HG03457 (cell line): ENCODE results near the gene MGAM2.
"Not testable (repeated sequence)": the region's sequence is repeated elsewhere in the genome, so short reads cannot be mapped to it uniquely, and the experiment has no call there.

ENCODE experiments used
- ATAC-seq: cut with Tn5 transposase; IDR thresholded peaks from one replicate; pipeline ENCODE4 v1.9.1; 2021; ENCODE audit warnings: moderate number of reproducible peaks; ENCODE audit not compliant: unreplicated experiment

MGAM2 gene

GRCh38 chr7:142111499-142111898 is at the start of gene MGAM2:
Gene MGAM2 (plus strand): TSS chr7:142111718. CDS start chr7:142116874, 5,156 bp downstream.
- ATAC-seq = no peak

- no peak for ATAC-seq
These were observed 47.7 kb upstream of the MGAM2 start for GRCh38 chr7:142063551-142064442.

DNA sequence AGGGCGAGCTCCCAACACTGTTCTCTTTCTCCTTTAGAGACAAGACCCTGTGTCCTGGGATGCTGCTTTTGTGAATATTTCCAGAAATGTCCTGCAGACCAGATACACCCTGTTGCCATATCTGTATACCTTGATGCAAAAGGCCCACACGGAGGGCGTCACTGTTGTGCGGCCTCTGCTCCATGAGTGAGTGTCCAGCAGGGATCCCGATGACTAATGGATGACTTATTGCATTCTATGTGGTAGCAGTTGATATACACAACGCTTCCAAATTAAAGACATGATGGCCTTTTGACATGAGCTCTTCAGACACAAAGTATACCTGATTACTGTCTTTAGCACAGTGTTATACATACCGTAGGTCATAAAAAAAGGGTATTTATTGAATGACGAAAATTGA is 45.0 kb upstream of the MGAM2 start:
- ATAC-seq = no peak

- ATAC-seq = no peak
These were observed 33.8 kb upstream of the MGAM2 start for GRCh38 chr7:142077762-142078161.

DNA sequence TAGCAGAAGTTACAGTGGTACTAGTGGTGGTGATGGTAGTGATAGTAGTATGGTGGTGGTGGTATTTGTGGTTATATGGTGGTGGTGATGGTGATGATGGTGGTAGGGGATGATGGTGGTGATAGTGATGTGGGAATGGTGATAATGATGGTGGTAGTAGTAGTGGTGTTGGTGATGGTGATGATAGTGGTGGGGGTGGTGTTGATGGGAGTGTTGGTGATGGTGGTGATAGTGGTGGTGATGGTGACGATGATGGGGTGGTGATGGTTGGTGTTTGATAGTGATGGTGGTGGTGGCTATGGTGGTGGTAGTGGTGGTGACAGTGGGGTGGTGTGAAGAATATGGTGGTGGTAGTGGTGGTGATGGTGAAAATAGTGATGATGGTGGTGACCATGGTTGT is 27.9 kb upstream of the MGAM2 start:
- no peak for ATAC-seq

DNA sequence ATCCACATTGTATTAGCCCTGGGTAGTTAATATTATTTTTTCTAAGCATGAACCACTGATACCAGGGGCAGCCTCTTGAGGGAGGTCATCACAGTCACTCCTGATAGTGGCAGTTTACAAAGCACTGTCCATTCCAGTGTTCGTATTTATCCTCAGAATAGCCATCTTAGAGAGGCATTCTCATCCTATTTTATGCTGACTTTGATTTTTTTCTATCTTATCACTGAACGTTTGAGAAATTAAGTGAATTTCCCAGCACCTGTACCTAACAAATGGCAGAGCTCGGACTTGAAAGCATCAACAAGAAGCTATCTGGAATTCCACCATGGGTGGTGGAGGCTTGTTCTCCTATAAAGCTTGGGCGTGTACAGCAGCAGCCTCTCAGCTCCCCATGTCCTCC is 26.1 kb upstream of the MGAM2 start:
- ATAC-seq = no peak

- ATAC-seq = no peak
These were observed 23.4 kb upstream of the MGAM2 start for GRCh38 chr7:142088022-142088714.

GRCh38 chr7:142089035-142089434 is 22.5 kb upstream of the MGAM2 start:
- ATAC-seq = no peak

- no peak for ATAC-seq
These were observed 19.6 kb upstream of the MGAM2 start for GRCh38 chr7:142091961-142092360.

DNA sequence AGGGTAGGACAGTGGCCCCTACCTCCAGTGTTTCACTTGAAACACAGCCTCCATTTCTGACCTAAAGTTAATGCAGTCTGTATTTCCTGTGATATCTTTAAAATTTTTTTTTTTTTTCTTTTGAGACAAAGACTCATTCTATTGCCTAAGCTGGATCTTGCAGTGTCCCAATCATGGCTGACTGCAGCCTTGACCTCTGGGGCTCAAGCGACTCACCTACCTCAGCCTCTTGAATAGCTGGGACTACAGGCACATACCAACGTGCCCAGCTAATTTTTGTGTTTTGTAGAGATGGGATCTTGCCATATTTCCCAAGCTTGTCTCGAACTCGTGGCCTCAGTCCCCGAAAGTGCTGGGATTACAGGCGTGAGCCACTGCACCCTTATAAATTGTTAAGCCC is 16.7 kb upstream of the MGAM2 start:
- ATAC-seq = no peak

- ATAC-seq = no peak
These were observed 13.9 kb upstream of the MGAM2 start for GRCh38 chr7:142097571-142097970.

- no peak for ATAC-seq
These were observed 13.5 kb upstream of the MGAM2 start for GRCh38 chr7:142098004-142098403.

DNA sequence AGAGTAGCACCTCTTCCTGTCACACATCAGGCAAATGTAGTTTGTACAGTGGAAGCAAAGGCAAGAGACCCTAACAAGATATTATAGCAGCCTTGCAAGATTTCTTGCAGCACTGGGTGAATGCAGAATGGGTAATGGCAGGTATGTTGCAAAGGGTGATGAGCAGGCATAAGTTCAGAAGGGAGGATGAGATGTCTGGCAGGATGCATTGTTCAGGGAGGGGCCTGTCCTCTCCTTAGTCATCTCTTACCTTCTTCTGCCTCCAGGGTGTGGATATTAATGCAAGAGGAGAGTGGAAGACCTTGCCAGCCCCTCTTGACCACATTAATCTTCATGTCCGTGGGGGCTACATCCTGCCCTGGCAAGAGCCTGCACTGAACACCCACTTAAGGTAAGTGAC is 12.2 kb upstream of the MGAM2 start:
- ATAC-seq = not testable (repeated sequence)

DNA sequence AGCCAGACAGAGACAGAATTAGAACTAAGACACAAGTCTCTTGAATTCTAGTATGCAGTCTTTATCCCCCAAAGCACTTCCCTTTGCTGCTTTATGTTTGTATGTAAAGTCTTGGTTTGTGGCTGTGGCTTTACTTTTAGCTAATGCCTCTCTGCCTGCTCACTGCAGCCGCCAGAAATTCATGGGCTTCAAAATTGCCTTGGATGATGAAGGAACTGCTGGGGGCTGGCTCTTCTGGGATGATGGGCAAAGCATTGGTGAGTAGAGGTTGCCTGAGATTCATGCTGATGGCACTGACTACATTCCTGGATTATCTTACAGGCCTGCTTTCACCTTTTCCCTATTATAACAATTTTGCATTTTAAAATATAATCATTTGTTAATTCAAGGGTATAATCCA is 10.9 kb upstream of the MGAM2 start:
- no peak for ATAC-seq

DNA sequence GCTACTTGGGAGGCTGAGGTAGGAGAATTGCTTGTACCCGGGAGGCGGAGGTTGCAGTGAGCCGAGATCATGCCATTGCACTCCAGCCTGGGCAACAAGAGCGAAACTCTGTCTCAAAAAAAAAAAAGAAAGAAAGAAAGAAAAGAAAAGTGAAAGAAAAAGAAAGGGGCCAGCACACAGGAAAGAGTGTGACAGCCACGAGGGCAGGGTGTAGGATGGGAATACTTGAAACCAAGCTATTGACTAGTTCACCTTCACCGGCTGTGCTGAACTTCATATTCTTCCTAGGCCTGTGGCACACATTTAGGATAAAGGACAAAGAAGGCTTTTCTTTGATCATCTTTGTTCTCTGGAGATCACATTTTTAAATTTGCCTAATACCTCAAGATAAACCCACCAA is 9.7 kb upstream of the MGAM2 start:
- ATAC-seq = not testable (repeated sequence)

- no peak for ATAC-seq
These were observed 6.7 kb upstream of the MGAM2 start for GRCh38 chr7:142104550-142105527.

DNA sequence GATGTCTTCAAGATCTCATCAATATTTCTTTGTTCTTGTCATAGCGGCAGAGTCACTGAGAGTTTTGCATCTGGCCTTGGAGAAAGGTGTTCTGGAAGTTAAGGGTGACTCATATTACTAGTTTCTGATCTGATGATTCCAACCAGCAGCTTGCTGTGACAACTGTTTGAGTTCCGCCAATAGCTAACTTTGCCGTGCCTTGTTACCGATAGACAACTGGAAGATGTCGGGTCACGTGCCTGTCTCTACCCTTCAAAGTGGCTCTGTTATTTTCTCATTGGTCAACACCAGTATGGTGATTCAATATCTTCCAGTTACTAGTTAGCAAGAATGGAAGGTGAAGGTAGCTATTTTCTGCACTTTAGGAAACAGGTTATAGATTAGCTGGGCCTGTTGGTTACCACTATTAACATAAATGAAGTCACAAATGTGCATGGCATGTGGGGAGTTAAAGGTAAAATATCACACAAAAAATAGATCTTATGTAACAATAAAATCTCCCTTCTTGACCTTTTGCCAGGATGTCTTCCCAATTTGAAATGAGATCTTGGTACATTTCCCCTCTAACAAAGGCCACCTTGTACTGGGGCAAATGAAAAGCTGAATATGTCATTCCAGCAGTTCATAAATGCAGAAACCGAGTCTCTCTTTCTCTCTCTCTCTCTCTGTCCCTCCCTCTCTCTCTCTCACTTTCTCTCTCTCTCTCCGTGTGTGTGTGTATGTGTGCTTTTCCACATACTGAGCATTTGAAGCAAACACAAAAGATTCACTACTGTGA is 2.6 kb upstream of the MGAM2 start:
- ATAC-seq = no peak

GRCh38 chr7:142110098-142110497 is 1.4 kb upstream of the MGAM2 start:
- ATAC-seq = no peak

DNA sequence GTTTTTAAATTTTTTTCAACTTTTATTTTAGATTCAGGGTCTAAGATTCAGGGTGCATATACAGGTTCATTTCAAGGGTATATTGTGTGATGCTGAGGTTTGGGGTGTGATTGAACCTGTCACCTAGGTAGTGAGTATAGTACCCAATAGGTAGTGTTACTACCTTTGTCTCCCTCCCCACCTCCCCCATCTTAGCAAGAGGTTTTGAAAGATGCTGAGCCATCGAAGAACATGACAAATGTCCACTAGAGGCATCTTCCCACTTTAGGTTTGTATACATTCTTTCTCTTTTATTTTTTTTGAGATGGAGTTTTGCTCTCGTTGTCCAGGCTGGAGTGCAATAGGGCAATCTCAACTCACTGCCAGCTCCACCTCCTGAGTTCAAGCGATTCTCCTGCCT is 880 bp upstream of the MGAM2 start:
- no peak for ATAC-seq

DNA sequence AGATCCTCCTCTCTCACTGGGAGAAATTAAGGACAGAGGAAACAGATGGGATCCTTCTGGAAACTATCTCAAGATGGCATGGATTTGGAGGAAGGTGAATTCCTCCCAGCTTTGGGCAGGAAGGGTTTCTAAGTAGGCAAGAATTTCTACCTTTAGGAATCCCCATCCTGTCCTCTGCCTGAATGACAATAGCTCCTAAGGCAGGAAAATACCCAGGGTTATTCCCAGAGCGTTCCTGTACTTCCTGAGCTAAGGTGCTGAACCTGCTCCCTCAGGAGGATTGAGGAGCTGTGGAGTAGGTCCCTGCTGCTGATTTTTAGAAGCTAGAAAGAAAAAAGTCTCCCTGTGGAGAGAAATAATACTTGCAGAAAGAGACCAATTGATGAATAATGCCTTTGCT is 568 bp downstream of the MGAM2 start:
- no peak for ATAC-seq
